HG02938 (cell line): Measurements from ENCODE around the gene BRD7.

Source experiments
- ATAC-seq: cut with Tn5 transposase; IDR thresholded peaks from one replicate; pipeline ENCODE4 v1.9.1; 2021; ENCODE audit warnings: mild to moderate bottlenecking, moderate library complexity; ENCODE audit not compliant: unreplicated experiment

Gene BRD7

GRCh38 chr16:50368410-50369132, at the start of gene BRD7:
TSS of gene BRD7 (minus strand) at chr16:50368988. CDS start at chr16:50368774, 214 bp downstream.
- peak; percentile 63 for ATAC-seq

GRCh38 chr16:50416388-50416787, 47.6 kb upstream of the BRD7 start:
- no peak for ATAC-seq

- ATAC-seq = no peak
These were observed 45.4 kb upstream of the BRD7 start for GRCh38 chr16:50414152-50414551.

- no peak for ATAC-seq
These were observed 42.2 kb upstream of the BRD7 start for GRCh38 chr16:50411034-50411433.

- ATAC-seq = no peak
These were observed 39.3 kb upstream of the BRD7 start for GRCh38 chr16:50408001-50408561.

- no peak for ATAC-seq
These were observed 38.6 kb upstream of the BRD7 start for GRCh38 chr16:50407351-50407750.

DNA sequence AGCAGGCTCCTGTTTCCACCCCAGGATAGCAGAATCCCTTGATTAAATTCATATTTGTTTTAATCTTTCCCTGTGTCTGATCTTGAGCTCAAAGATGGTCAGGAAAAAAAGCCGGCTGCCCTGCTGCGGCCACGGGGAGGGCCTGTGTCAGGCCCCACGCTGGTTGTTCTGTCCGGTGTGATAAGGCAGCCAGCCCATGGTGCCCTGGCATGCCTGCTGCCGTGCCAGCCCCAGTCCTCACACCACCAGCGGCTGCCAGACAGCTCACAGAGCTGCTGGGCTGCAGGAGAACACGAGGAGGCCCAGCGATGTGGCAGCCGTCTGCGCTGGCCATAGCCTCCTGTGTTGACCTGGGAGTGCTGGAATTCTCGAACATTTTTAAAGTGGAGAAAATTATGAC, 34.7 kb upstream of the BRD7 start:
- ATAC-seq = no peak

GRCh38 chr16:50402298-50402895, 33.6 kb upstream of the BRD7 start:
- ATAC-seq = no peak

DNA sequence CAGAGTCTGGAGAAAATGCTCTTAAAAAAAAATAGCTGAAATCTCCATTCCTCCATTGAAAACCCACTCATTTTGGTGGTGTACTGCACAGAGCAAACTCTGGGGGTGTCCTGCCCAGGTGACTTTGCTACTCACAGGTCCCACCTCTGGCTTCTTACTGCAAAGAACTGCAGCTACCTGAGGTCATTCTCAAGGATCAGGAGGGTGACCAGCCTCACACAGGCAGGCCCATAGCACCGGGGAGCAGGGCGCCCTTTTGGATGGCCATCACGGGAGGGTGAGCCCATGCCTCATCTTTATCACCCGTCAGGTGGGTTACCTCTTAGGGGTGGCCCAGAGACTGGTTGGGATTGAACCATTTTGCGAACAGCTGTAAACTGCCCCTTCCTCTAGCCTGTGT, 32.6 kb upstream of the BRD7 start:
- ATAC-seq = no peak

- no peak for ATAC-seq
These were observed 32.2 kb upstream of the BRD7 start for GRCh38 chr16:50400967-50401348.

DNA sequence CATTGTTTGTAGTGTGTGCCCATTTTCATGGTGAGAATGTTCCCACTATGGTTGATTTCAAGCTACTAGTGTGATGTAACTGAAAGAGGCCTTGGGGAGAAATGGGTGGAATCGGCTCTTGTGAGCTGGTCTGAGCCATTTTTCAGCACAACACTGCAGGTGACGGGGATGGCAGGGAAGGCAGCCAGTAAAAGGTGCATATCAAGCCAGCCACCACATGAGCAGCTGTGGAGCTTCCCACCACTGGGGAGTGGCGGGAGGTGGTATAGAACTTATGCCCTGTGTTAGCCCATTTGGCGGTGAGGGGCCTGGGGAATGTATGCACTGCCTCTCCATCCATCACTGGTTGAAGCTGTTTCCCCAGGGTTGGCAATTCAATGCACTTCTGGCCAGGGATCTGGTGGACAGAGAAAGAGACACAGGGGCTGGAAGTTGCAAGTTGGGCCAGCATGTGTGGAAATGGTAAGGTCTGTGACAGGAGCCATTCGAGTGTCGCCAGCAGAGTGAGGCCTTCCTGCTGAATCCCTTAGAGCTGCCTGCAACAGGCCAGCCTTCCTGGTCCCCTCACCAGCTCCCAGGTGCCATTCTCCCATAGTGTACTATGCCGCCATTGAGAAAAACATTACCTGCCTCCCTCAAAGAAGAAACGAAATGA, 31.7 kb upstream of the BRD7 start:
- ATAC-seq = no peak

GRCh38 chr16:50399411-50399810, 30.6 kb upstream of the BRD7 start:
- no peak for ATAC-seq

DNA sequence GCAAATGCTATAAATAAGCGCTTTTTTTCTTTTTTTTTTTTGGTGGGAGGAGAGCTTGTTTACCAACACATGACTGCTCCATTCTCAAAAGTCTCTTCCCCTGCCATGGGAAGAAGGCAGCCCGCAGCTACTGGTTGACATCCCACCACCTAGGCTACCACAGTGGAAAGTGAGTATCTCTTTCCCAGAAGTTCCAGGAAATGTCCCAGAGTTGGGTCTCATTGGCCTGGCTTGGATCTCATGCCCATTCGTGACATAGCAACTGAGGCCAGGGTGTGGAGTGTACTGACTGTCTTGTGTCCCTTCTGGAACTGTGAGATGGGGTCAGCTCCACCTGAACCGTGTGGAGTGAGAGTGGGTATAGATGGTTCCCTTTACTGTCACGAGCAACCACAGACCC, 29.5 kb upstream of the BRD7 start:
- ATAC-seq = no peak

DNA sequence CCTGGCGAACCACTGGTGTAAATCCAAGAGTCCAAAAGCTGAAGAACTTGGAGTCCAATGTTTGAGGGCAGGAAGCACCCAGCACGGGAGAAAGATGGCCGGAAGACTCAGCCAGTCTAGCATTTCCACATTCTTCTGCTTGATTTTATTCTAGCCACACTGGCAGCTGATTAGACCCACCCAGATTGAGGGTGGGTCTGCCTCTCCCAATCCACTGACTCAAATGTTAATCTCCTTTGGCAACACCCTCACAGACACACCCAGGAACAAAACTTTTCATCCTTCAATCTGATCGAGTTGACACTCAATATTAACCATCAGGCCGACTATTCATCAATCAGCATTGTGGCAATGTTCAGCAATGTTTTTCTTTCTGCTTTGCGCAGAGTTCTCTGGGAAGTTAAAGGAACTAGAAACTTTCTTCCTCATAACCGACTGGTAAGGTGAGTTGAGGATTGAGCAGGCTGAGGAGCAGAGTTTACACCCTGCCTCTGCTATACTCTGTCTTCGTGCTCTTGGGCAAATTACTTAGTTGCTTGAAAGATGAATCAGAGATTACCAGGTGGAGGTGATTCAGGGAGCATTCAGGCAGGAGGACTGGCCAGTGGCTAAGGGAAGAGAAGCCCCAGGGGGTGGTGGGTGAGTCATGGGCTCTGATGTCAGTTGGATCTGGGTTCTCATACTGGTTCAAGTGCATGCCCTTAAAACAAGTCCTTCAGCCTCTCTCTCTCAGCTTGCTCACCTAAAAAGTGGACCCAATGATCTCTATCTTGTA, 28.2 kb upstream of the BRD7 start:
- ATAC-seq = no peak

DNA sequence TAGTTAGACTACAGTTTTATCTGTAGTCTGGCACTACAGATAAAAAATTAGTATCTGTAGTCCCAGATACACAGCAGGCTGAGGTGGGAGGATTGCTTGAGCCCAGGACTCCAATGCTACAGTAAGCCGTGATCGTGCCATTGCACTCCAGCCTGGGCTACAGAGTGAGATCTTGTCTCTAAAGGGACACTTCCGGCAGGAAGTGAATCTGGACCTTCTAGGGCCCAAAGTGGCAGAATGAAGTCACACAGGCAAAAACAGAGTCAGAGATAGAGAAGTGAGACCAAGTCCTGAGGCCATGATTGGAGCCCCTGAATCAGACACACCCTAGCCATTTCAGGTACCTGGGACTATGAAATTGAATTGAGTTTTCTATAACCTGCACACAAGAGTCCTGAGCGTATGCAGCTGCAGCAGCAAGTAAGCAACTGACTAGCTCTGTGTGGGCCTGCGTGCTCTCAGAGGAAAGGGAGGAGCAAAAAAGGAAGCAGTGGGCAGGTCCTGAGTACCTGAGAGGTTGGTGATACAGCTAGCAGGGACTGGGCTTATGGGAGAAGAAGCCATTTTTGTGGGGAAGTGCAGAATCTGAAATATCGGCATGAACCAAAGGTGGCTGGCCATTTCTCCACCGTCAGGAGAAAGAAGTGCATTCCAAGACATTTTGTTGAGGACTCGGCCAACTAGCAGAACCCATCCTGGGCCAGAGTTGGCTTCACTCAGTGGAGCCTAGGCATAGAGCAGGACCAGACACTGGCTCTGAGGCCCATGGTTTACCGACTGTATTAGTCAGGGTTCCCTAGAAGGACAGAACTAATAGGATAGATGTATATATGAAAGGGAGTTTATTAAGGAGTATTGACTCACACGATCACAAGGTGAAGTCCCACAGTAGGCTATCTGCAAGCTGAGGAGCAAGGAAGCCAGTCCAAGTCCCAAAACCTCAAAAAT, 27.2 kb upstream of the BRD7 start:
- no peak for ATAC-seq

DNA sequence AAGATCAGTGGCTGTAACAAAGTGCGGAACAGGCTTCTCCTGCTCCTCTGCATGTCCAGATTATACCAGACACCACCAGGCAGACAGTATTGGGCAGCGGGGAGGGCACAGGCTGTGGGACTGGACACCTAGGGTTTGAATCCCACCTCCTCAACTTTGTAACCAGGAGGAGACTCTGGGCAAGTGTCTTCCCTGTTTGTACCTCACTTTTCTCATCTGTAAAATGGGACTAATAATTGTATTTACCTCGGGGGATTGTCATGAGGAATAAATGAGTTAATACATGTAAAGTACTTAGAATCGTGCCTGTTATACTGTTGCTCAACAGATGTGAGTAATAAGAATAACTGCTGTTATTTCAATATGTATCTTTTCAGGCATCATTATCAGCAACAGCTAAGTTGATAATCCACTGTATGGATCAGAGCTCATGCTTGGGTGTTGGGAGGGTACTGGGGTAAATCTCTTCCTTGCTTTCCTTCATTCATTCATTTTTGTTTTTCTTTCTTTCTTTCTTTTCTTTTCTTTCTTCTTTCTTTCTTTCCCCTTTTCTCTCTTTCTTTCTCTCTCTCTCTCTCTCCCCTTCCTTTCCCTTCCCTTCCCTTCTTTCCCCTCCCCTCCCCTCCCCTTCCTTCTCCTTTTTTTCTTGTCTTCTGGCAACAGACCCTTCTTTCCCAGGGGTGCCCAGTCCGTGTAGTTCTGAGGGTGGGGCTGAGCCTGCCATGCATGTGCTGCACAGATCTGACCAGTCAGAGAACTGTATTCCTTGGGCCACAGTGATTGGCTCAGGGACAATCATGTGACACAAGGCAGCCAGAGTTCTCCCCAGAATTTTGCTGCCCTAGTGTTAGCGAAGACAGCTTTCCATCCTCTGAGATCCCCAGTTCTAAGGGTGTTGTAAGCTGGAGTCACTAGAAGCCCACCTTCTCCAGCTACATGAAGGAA, 25.3 kb upstream of the BRD7 start:
- ATAC-seq = no peak

DNA sequence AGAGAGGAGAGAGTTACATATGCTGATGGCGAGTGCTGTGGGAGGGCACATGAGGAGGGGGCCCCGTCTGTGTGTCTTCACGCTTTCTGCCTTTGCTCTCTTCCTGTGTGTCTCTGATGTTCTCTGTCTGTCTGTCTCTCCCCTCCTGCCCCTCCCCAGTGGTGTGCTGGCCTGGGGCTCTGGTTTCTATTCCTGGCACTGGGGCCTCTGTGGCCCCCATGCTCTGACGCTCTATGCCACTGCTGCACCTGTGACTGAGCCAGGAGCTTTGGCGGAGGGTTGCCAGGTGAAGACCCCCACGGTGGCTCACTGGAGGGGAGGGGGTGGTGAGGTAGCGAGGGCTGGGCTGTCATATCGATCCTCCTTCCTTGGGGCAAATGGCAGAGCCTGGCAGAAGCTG, 24.6 kb upstream of the BRD7 start:
- ATAC-seq = no peak

- ATAC-seq = no peak
These were observed 22.3 kb upstream of the BRD7 start for GRCh38 chr16:50390914-50391716.
